Epidermal melanocyte (primary cell): ENCODE results near the gene SLC23A3.
A peak's percentile ranks its signal among the peaks of the same experiment; 100 is the strongest.

Source experiments
- DNase-seq: peaks from one replicate; pipeline ENCODE4 v3.0.0; 2011; ENCODE audit warnings: low spot score; ENCODE audit not compliant: insufficient read length

SLC23A3 gene

GRCh38 chr2:219169930-219170654 lies at the start of gene SLC23A3:
TSS of gene SLC23A3 (minus strand) at chr2:219170029. CDS start at chr2:219169984, 45 bp downstream.
- DNase-seq: no peak

GRCh38 chr2:219218732-219219701 lies 49.2 kb upstream of the SLC23A3 start, which contains the start of gene ABCB6:
TSS of gene ABCB6 (minus strand) at chr2:219218958. CDS start at chr2:219218673, 285 bp downstream.
- DNase-seq: peak; percentile 97

GRCh38 chr2:219218217-219218731 lies 48.4 kb upstream of the SLC23A3 start:
- DNase-seq: peak; percentile 53

GRCh38 chr2:219216535-219216915 lies 46.7 kb upstream of the SLC23A3 start:
- no peak for DNase-seq

GRCh38 chr2:219215871-219216534 lies 46.2 kb upstream of the SLC23A3 start:
- no peak for DNase-seq

GRCh38 chr2:219214786-219215185 lies 45.0 kb upstream of the SLC23A3 start:
- DNase-seq: no peak

GRCh38 chr2:219214141-219214540 lies 44.3 kb upstream of the SLC23A3 start:
- no peak for DNase-seq

GRCh38 chr2:219213486-219214071 lies 43.8 kb upstream of the SLC23A3 start:
- DNase-seq: no peak

- DNase-seq: no peak
Measured at GRCh38 chr2:219213026-219213415, 43.2 kb upstream of the SLC23A3 start.

GRCh38 chr2:219210886-219211362 lies 41.1 kb upstream of the SLC23A3 start:
- no peak for DNase-seq

- DNase-seq: no peak
Measured at GRCh38 chr2:219210196-219210885, 40.5 kb upstream of the SLC23A3 start.

GRCh38 chr2:219209236-219210195 lies 39.7 kb upstream of the SLC23A3 start:
- DNase-seq: no peak

GRCh38 chr2:219207884-219208740 lies 38.3 kb upstream of the SLC23A3 start:
- no peak for DNase-seq

- DNase-seq: no peak
Measured at GRCh38 chr2:219207134-219207883, 37.5 kb upstream of the SLC23A3 start.

GRCh38 chr2:219206328-219207133 lies 36.7 kb upstream of the SLC23A3 start, which contains the start of gene ZFAND2B:
TSS of gene ZFAND2B (plus strand) at chr2:219206782. CDS start at chr2:219206988, 206 bp downstream.
- peak; percentile 94 for DNase-seq

- no peak for DNase-seq
Measured at GRCh38 chr2:219205981-219206327, 36.1 kb upstream of the SLC23A3 start.

GRCh38 chr2:219205165-219205538 lies 35.3 kb upstream of the SLC23A3 start:
- no peak for DNase-seq
